ENCODE data around the gene PRIM2.
"Not testable (repeated sequence)": the region's sequence is repeated elsewhere in the genome, so short reads cannot be mapped to it uniquely, and the experiment has no call there.

The PRIM2 gene

DNA sequence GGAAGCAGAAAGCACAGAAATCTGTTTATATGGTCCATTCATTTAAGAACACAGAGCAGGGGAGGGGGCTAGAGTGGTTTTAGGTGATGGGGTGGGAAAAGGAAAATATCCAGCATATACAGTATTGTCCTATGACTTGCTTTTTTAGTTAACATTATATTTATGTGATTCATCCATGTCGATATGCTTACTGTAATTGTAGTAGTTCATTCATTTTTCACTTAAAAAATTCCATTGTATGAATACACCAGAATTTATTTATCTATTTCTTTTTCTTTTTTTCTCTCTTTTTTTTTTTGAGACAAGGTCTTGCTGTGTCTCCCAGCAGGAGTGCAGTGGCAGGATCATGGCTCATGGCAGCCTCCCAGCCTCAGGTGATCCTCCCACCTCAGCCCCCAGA is 9.6 kb upstream of the PRIM2 start:
- H3K4me3 ChIP-seq: no peak overlapping the region
- no peak overlapping the region for H3K27ac ChIP-seq

GRCh38 chr6:57308755-57309154 is 8.7 kb upstream of the PRIM2 start:
- H3K4me3 ChIP-seq, H3K27ac ChIP-seq: not testable (repeated sequence)

DNA sequence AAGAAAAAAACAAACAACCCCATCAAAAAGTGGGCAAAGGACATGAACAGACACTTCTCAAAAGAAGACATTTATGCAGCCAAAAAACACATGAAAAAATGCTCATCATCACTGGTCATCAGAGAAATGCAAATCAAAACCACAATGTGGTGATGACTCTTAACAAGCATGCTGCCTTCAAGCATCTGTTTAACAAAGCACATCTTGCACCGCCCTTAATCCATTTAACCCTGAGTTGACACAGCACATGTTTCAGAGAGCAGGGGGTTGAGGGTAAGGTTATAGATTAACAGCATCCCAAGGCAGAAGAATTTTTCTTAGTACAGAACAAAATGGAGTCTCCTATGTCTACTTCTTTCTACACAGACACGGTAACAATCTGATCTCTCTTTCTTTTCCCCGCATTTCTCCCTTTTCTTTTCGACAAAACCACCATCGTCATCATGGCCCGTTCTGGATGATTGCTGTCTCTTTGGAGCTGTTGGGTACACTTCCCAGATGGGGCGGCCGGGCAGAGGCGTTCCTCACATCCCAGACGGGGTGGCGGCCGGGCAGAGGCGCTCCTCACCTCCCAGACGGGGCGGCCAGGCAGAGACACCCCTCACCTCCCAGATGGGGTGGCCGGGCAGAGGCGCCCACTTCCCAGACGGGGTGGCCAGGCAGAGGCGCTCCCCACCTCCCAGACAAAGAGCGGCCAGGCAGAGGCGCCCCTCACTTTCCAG is 7.2 kb upstream of the PRIM2 start:
- H3K27ac ChIP-seq: peak overlapping the region in 3 of 21 experiments; percentile 41 to 69 (median 54)
- not testable (repeated sequence) for H3K4me3 ChIP-seq

GRCh38 chr6:57310817-57311157 is 6.6 kb upstream of the PRIM2 start:
- H3K4me3 ChIP-seq: no peak overlapping the region
- H3K27ac ChIP-seq: peak overlapping the region in 3 of 21 experiments; percentile 41 to 69 (median 54)

GRCh38 chr6:57311300-57312003 is 6.0 kb upstream of the PRIM2 start:
- H3K27ac ChIP-seq, H3K4me3 ChIP-seq: not testable (repeated sequence)

GRCh38 chr6:57312004-57312345 is 5.5 kb upstream of the PRIM2 start:
- Histone ChIP-seq H3K27ac (peak overlapping the region in 1 of 21 experiments; percentile 67), H3K4me3 (no peak overlapping the region)

DNA sequence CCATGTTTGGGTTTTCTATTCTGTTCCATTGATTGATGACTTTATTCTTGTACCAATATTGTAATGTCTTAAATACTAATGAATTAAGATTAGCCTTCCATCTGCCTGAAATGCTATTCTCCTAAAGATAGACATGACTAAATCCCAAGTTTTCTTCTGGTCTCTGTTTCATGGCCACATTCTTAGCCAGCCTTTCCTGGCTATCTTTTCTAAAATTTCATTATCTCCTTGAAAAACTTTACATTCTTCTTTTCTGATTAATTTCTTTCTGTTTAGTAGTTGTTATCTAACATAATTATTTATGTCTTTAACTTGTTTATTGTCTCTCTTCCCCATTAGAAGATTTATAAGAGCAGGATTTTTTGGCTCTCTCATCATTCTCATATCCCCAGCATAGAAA is 4.4 kb upstream of the PRIM2 start:
- Histone ChIP-seq H3K4me3 (no peak overlapping the region), H3K27ac (peak overlapping the region in 9 of 21 experiments; percentile 3 to 81 (median 62))

DNA sequence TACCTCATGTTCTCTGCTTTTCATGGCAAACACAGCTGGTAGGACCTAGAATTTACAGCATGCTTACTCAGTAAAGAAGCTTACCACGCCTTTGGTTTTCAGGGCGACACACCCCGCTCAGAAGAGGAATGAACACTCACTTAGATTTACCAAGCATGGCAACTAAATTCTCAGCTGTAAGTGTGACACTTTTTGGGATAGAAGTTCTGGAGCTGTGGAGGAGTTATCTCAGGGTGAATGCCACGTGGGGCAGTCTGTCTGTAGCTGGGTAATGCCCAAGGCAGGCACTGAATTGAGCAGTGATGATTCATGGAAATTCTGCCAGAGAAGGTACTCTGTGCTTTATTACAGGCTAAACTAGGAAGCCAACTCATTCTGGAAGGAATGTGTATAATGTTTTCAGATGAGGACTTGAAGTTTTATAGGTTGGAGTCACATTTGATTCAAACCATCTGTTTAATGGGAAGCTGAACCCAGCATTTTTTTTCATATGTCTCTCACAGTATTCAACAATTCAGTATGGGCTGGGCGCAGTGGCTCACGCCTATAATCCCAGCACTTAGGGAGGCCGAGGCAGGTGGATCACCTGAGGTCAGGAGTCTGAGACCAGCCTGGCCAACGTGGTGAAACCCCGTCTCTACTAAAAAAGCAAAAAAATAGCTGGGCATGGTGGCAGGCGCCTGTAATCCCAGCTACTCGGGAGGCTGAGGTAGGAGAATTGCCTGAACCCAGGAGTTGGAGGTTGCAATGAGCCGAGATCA is 3.5 kb upstream of the PRIM2 start:
- H3K27ac ChIP-seq: peak overlapping the region in 14 of 21 experiments; percentile 13 to 81 (median 46)
- H3K4me3 ChIP-seq: no peak overlapping the region

DNA sequence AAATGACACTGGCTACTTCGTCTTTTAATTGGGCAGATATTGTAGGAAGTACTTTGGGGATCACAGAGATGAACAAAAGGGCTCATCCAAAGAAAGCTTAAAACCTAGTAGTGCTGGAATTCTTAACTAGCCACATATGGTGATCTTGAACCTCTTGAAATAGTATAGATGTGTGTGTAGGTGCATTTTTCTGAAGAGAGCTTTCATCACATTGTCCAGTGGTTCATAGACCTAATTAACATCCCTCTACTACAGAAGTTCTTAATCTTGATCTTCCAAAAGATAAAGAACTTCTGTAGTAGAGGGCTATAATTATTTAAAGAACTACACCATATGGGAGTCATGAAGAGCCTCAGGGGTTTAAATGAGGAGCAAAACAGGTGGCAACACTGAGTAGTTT is 2.3 kb upstream of the PRIM2 start:
- peak overlapping the region in 5 of 21 experiments; percentile 24 to 81 (median 64) for H3K27ac ChIP-seq
- no peak overlapping the region for H3K4me3 ChIP-seq

DNA sequence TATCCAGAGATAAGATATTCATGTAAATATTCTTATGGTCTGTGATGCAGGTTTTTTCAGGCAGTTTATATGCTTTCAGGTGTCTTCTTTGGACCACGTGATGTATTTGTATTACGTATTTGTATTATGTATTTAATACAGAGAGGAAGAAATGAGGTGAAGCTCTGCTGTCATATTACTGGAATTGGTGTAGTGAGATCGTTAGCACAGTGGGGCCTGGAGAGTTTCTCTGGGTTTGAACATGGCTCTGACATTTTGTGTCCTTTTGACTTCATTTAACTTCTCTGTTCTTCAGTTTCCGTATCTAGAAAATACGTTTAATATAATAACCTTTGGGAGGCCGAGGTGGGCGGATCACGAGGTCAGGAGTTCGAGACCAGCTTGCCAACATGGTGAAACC is 1.6 kb upstream of the PRIM2 start:
- H3K27ac ChIP-seq: no peak overlapping the region
- no peak overlapping the region for H3K4me3 ChIP-seq

DNA sequence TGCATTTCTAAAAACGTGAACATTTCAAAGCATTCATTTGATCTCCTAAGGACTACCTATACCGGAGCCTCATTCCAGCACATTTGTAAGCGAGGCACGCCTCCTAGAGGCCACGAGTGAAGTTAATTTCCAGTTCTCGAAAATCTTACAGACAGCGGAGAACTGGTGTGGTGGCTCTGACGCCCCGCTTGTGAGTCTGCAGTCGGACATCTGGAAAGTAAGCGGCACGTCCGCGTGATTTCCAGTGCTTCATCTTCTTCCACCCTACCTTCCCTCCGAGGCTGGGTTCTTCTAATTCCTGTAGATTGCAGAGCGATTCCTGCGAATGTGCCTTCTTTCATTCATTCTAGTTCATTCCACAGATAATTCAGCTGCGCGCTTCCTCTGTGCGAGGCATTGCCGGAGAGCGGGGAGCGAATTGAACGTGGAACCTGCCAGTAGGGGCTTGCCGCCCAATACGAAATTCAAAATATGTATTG is 810 bp upstream of the PRIM2 start:
- Histone ChIP-seq H3K27ac (peak overlapping the region in 17 of 21 experiments; percentile 25 to 83 (median 62)), H3K4me3 (peak overlapping the region; percentile 49 to 68 (median 65))

DNA sequence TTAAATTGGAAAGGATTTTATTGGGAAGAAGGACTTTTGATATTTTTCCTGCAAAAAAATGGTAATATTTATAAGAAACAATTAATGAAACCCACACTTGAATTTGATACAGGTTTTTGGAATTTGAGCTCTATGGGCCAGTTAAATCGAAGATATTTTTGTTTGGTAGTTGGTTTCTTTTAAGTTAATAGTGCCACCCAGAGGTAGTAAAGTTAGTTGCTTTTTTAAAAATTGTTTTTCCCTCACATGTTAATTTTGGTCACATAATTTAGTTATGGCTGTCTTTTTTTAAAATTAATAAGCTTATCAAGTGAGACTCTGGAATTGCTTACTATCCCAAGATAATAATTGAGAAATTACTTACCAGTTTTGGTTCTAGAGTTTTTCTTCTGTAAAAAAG is 7.1 kb downstream of the PRIM2 start:
- H3K4me3 ChIP-seq: no peak overlapping the region
- no peak overlapping the region for H3K27ac ChIP-seq

DNA sequence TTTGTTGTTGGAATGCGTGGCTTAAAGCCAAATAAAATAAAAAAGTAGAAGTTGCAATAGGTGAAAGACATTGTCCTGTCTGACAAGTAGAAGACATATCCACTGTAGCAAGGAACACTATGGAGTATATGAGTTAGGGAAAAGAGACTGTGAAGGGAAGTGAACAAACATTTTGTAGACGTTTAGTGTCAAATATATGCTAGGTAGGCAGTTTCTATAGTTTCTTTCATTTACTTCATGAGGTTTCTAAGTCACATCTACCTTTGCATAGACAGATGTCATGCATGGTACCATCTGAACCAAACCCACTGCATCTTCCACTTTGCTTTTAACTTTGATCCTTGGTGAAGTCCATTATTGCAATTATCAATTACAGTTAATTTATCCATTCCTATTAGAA is 9.9 kb downstream of the PRIM2 start:
- Histone ChIP-seq H3K27ac (no peak overlapping the region), H3K4me3 (no peak overlapping the region)

GRCh38 chr6:57328074-57328473 is 10.6 kb downstream of the PRIM2 start:
- H3K27ac ChIP-seq: no peak overlapping the region
- H3K4me3 ChIP-seq: no peak overlapping the region

DNA sequence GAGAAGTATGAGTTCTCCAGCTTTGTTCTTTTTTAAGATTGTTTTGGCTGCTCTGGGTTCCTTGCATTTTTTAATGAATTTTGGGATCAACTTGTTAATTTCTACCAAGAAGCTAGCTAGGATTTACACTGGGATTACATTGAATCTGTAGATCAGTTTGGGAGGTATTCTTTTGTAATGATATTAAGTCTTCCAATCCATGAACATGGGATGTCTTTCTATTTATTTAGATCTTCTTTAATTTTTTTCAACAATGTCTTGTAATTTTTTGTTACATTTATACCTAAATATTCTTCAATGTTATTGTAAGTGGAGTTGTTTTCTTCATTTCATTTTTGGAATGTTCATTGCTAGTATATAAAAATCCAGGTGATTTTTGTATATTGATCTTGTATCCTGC is 12.5 kb downstream of the PRIM2 start:
- Histone ChIP-seq H3K4me3 (no peak overlapping the region), H3K27ac (no peak overlapping the region)

GRCh38 chr6:57342148-57342669 is 24.8 kb downstream of the PRIM2 start:
- no peak overlapping the region for H3K27ac ChIP-seq

DNA sequence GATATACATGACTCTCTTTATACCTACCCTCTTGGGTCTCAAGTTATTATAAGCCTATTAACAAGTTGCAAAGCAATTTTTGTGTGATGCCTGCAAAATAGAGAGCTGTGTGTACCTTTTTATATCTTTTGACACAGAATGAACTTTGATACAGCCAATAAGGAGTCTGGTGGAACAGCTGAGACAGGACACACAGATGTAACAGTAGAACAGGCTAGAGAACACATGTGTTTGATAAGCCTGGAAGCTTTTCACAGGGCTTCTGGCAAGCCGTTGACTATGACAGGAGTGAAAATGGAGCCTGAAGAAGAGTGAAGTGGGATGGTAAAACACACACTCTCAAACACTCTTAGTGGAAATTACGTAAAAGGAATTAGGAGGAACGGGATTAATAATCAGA is 25.9 kb downstream of the PRIM2 start:
- not testable (repeated sequence) for H3K27ac ChIP-seq, H3K4me3 ChIP-seq

More at GRCh38 chr6:57342148-57342669, 24.8 kb downstream of the PRIM2 start:
- no peak overlapping the region for H3K4me3 ChIP-seq

- not testable (repeated sequence) for H3K4me3 ChIP-seq, H3K27ac ChIP-seq
These were observed 29.3 kb downstream of the PRIM2 start for GRCh38 chr6:57346715-57347114.

GRCh38 chr6:57347597-57347996 is 30.2 kb downstream of the PRIM2 start:
- H3K4me3 ChIP-seq, H3K27ac ChIP-seq: not testable (repeated sequence)

DNA sequence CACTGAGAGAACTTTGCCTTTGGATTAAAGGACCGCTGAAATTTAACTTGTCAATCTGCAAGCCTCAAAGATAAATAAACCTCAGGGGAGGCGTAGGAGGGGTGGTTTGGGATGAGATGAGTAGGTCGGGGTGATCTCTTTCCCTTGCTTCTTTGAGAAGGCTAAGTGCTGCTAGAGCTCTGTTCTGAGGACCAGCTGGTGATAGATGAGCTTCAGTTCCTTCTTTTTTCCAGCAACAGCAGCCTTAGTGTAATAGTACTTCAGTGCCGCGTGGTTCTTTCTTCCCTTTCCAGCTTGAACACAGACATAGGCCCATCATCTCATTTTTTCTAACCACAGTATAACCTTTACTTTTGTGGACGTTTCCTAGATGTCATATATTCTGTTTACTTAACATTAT is 33.0 kb downstream of the PRIM2 start:
- H3K4me3 ChIP-seq, H3K27ac ChIP-seq: not testable (repeated sequence)
